HPDE6-E6E7 (cell line): ENCODE results near the gene TMEM203.

Source experiments
- DNase-seq: peaks from one replicate; pipeline ENCODE4 v3.0.0; 2011; ENCODE audit warnings: missing footprints; ENCODE audit errors: extremely low spot score

TMEM203 gene

GRCh38 chr9:137230705-137231371 lies 25.4 kb upstream of the TMEM203 start, which contains the start of gene SLC34A3:
Gene SLC34A3 (plus strand): TSS chr9:137230901. CDS start chr9:137231703, 802 bp downstream.
- no peak for DNase-seq

GRCh38 chr9:137229903-137230704 lies 24.7 kb upstream of the TMEM203 start:
- DNase-seq = no peak

GRCh38 chr9:137228968-137229896 lies 23.8 kb upstream of the TMEM203 start:
- no peak for DNase-seq

GRCh38 chr9:137228506-137228967 lies 23.1 kb upstream of the TMEM203 start:
- no peak for DNase-seq

GRCh38 chr9:137227853-137228505 lies 22.5 kb upstream of the TMEM203 start:
- DNase-seq = no peak

GRCh38 chr9:137227054-137227852 lies 21.8 kb upstream of the TMEM203 start, which contains the start of gene RNF224:
Gene RNF224 (plus strand): TSS chr9:137227502. CDS start chr9:137228336, 834 bp downstream.
- peak; percentile 87 for DNase-seq

- DNase-seq = peak; percentile 72
These were observed 21.0 kb upstream of the TMEM203 start for GRCh38 chr9:137226338-137227053.

- DNase-seq = no peak
These were observed 20.4 kb upstream of the TMEM203 start for GRCh38 chr9:137225699-137226331.

GRCh38 chr9:137224830-137225694 lies 19.6 kb upstream of the TMEM203 start, which contains the start of gene CYSRT1:
Gene CYSRT1 (plus strand): TSS chr9:137225174. CDS start chr9:137225622, 448 bp downstream.
- peak; percentile 31 for DNase-seq

- peak; percentile 86 for DNase-seq
These were observed 17.9 kb upstream of the TMEM203 start for GRCh38 chr9:137223078-137223970.

- DNase-seq = no peak
These were observed 17.0 kb upstream of the TMEM203 start, which contains the start of gene RNF208 for GRCh38 chr9:137222190-137223077. Gene RNF208 (minus strand): TSS chr9:137222240. CDS start chr9:137221212, 1,028 bp downstream.

GRCh38 chr9:137221506-137222111 lies 16.2 kb upstream of the TMEM203 start:
- DNase-seq = no peak

- no peak for DNase-seq
These were observed 15.7 kb upstream of the TMEM203 start for GRCh38 chr9:137221095-137221505.

- DNase-seq = no peak
These were observed 15.1 kb upstream of the TMEM203 start for GRCh38 chr9:137220317-137221094.
